ENCODE data around the gene IL31RA.

IL31RA gene

GRCh38 chr5:55885359-55885758, 34.2 kb downstream of the IL31RA start:
- no peak overlapping the region for H3K4me3 ChIP-seq (ENCODE audit: control insufficient read depth, low read depth, low read length)
- TF ChIP-seq CTCF (IDR thresholded peaks at IDR 0.05; ENCODE audit: control insufficient read depth, insufficient read depth, low read depth, low read length, missing control alignments), result no peak
- DNase-seq (ENCODE audit: low read depth), result no peak

- DNase-seq (ENCODE audit: low read depth), result no peak
- TF ChIP-seq CTCF (IDR thresholded peaks at IDR 0.05; ENCODE audit: control insufficient read depth, insufficient read depth, low read depth, low read length, missing control alignments), result no peak
- no peak overlapping the region for H3K4me3 ChIP-seq (ENCODE audit: control insufficient read depth, low read depth, low read length)
These were observed 37.0 kb downstream of the IL31RA start for GRCh38 chr5:55888205-55888604.

GRCh38 chr5:55892479-55892878, 41.3 kb downstream of the IL31RA start:
- DNase-seq (ENCODE audit: low read depth), result no peak
- TF ChIP-seq CTCF (IDR thresholded peaks at IDR 0.05; ENCODE audit: control insufficient read depth, insufficient read depth, low read depth, low read length, missing control alignments), result no peak
- H3K4me3 ChIP-seq (ENCODE audit: control insufficient read depth, low read depth, low read length), result no peak overlapping the region

GRCh38 chr5:55894135-55894534, 43.0 kb downstream of the IL31RA start:
- no peak for TF ChIP-seq CTCF (IDR thresholded peaks at IDR 0.05; ENCODE audit: control insufficient read depth, insufficient read depth, low read depth, low read length, missing control alignments)
- H3K4me3 ChIP-seq (ENCODE audit: control insufficient read depth, low read depth, low read length), result no peak overlapping the region
- DNase-seq (ENCODE audit: low read depth), result no peak

GRCh38 chr5:55895346-55895745, 44.2 kb downstream of the IL31RA start:
- H3K4me3 ChIP-seq (ENCODE audit: control insufficient read depth, low read depth, low read length), result no peak overlapping the region
- no peak for TF ChIP-seq CTCF (IDR thresholded peaks at IDR 0.05; ENCODE audit: control insufficient read depth, insufficient read depth, low read depth, low read length, missing control alignments)
- no peak for DNase-seq (ENCODE audit: low read depth)

- DNase-seq (ENCODE audit: low read depth), result no peak
- TF ChIP-seq CTCF (IDR thresholded peaks at IDR 0.05; ENCODE audit: control insufficient read depth, insufficient read depth, low read depth, low read length, missing control alignments), result no peak
- no peak overlapping the region for H3K4me3 ChIP-seq (ENCODE audit: control insufficient read depth, low read depth, low read length)
These were observed 45.1 kb downstream of the IL31RA start for GRCh38 chr5:55896238-55896637.

GRCh38 chr5:55896663-55897062, 45.5 kb downstream of the IL31RA start:
- H3K4me3 ChIP-seq (ENCODE audit: control insufficient read depth, low read depth, low read length), result no peak overlapping the region
- peak; percentile 25 for DNase-seq (ENCODE audit: low read depth)
- no peak for TF ChIP-seq CTCF (IDR thresholded peaks at IDR 0.05; ENCODE audit: control insufficient read depth, insufficient read depth, low read depth, low read length, missing control alignments)

Data from AG09309 (cell line).